Measurements from ENCODE around the gene TMEM213.
A peak's percentile ranks its signal among the peaks of the same experiment; 100 is the strongest.

Gene TMEM213, protein sequence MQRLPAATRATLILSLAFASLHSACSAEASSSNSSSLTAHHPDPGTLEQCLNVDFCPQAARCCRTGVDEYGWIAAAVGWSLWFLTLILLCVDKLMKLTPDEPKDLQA

DNA sequence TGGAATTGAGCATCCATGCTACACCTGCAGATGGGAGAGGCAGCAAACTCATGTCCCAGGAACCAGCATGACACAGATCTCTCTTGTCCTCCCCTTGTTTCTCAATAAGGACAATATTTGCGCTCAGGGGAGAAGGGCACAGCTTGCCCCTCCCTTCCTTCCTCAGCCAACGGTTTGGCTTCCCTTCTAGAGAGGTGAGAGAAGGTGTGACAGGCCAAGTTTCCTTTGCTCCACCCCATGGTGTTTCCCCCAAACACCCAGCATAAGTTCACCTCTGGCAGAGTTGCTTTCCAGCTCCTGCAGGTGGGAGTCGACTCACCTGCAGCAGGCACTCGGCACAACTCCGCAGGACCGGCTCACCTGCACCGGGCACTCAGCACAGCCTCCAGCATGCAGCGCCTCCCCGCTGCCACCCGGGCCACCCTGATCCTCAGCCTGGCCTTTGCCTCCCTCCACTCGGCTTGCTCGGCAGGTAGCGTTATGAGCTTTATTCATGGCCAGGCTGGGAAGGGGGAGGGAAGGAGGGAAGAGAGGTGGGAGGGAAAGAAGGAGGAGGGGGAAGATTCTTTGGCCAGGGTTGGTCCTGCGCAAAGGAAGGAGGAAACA lies at the start of gene TMEM213, which contains the start of gene ATP6V0A4:
TMEM213 (plus strand) TSS at position 280 of the 606 bp plus-strand sequence; CDS start at position 391, 111 bp downstream.
ATP6V0A4 (minus strand) TSS at position 482 of the 606 bp plus-strand sequence. CDS start 26,949 bp downstream, outside the sequence.
- peak in 1 of 2 experiments; percentile 31 for DNase-seq (ENCODE audit: low read depth in 1 of 2, low spot score in 1 of 2)
- in situ Hi-C loops (cut with HindIII; ENCODE audit: low pct_unique_long_range_greater_than_20kb, low sequenced_read_pairs), result no loop called here
- TF ChIP-seq JUND (IDR thresholded peaks at IDR 0.05; ENCODE audit: low read depth), result no peak

DNA sequence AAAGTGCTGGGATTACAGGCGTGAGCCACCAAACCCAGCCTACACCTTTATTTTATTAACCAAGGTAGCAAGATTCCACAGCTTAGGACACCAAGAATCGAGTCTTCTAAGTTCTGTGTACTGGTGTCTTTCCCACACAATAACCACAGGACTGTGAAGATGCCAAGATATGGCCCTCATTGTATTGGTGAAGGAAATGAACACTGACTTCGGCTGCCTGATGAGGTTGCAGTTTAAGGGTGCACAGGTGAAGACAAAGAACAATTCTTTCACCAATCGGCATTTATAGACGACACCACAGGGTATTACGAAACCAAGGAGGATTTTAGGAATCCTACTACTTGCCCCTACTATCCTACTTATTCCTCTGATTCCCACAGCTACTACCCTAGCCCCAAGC lies 49.1 kb upstream of the TMEM213 start:
- in situ Hi-C loops (cut with HindIII; ENCODE audit: low pct_unique_long_range_greater_than_20kb, low sequenced_read_pairs), result no loop called here
- TF ChIP-seq JUND (IDR thresholded peaks at IDR 0.05; ENCODE audit: low read depth), result no peak
- DNase-seq (ENCODE audit: low read depth in 1 of 2, low spot score in 1 of 2), result no peak

DNA sequence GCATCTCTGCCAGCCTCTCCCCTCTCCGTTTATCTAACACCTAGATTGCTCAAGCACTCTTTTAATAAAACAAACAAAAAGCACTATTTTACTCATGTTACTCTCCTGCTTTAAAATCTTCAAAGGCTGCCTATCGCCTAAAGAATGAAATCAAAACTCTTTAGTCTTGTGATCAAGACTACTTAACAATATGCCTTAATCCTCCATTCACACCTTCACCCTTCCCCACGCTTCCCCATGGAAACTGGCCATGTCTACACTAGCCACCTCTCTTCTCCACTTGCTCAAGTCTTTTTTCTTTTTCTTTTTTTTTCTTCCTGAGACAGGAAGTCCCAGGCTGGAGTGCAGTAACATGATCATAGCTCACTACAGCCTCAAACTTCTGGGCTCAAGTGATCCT lies 47.8 kb upstream of the TMEM213 start:
- TF ChIP-seq JUND (IDR thresholded peaks at IDR 0.05; ENCODE audit: low read depth), result no peak
- in situ Hi-C loops (cut with HindIII; ENCODE audit: low pct_unique_long_range_greater_than_20kb, low sequenced_read_pairs), result no loop called here
- no peak for DNase-seq (ENCODE audit: low read depth in 1 of 2, low spot score in 1 of 2)

DNA sequence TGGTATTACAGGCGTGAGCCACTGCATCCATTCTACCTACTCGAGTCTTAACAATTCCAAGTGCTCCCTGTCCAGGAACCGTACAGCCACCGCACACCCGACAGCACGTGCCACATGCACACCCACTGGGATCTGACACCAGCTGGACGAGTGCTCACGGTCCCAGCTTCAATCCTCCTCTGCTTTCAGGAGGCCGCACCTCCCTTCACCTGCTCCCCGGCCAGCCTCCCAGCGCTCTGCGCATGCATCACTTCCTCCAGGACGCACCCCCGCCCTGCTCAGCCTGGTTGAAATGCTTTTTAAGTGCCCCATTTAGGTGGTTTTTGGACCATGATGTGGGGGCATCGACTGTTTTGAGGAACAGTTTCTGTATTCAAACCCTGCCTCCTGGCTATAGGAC lies 47.3 kb upstream of the TMEM213 start:
- in situ Hi-C loops (cut with HindIII; ENCODE audit: low pct_unique_long_range_greater_than_20kb, low sequenced_read_pairs), result no loop called here
- TF ChIP-seq JUND (IDR thresholded peaks at IDR 0.05; ENCODE audit: low read depth), result no peak
- DNase-seq (ENCODE audit: low read depth in 1 of 2, low spot score in 1 of 2), result no peak

DNA sequence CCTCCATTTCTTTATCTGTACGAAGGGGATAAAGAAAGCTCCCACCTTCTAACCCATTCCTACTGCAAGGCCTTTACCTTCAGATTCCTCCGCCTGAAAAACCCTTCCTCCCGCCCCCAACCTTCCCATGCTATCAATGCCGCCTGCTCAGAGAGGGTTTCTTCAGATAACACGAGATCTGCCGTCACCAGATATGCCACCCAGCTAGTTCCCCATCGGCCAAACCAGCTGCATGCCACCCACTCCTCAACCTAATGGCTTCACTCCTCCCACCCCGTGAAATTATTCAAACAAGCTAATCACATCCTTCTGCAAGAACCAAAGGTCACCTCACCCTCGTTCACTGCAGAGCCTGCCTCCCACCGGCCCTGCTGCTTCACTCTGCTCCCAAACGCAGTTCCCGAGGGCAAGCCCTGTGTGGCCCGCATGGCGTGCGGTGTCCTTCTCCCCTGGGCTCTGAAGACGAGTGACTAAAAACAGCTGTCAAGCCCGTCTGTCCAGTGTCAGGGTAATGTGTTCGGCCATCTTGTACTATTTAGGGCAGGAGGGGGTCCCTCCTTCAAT lies 46.8 kb upstream of the TMEM213 start:
- no peak for TF ChIP-seq JUND (IDR thresholded peaks at IDR 0.05; ENCODE audit: low read depth)
- in situ Hi-C loops (cut with HindIII; ENCODE audit: low pct_unique_long_range_greater_than_20kb, low sequenced_read_pairs), result no loop called here

DNA sequence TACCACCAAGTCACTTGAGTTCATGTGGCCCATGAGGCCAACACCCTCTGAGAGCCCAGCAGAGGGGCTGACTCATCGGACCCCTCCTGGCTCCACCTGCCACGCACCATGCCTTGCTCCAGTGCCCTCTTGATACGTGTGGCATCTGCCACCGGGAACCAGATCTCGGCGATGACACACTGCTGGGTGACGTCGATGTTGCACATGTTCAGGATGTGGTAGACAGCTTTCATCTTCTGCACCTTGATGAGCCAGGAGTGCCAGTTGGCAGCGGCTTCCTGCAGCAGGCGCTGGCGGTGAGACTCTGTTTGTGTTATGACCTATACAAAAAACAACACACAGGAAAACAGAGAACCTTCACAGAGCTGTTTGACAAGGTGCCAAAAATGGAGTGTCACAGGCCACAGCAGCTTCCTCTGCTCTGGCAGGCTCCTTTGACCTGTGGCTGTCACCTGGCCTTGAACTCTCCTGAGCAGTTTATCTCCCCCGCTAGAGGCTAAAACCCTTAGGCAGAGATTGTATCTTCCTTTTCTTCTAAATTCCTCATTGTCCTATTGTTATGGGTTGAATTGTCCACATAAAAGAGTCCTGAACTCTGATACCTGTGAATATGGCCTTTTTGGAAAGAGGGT lies 45.2 kb upstream of the TMEM213 start:
- TF ChIP-seq JUND (IDR thresholded peaks at IDR 0.05; ENCODE audit: low read depth), result no peak
- peak in 1 of 2 experiments; percentile 38 for DNase-seq (ENCODE audit: low read depth in 1 of 2, low spot score in 1 of 2)
- in situ Hi-C loops (cut with HindIII; ENCODE audit: low pct_unique_long_range_greater_than_20kb, low sequenced_read_pairs), result no loop called here

More for the DNA sequence above, 46.8 kb upstream of the TMEM213 start:
- DNase-seq (ENCODE audit: low read depth in 1 of 2, low spot score in 1 of 2), result no peak

DNA sequence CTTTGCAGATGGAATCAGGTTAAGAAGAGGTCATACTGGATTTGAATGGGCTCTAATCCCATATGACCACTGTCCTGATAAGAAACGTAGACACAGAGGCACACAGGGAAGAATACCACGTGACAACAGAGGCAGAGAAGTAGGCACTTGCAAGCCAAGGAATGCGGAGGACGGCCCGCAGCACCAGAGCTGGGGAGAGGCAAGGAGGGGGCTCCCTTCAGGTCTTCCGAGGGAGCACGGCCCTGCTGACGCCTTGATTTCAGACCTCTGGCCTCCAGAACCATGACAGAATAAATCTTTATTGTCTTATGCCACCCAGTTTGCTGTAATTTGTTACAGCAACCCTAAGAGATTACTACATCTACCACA lies 44.7 kb upstream of the TMEM213 start:
- DNase-seq (ENCODE audit: low read depth in 1 of 2, low spot score in 1 of 2), result no peak
- in situ Hi-C loops (cut with HindIII; ENCODE audit: low pct_unique_long_range_greater_than_20kb, low sequenced_read_pairs), result no loop called here
- no peak for TF ChIP-seq JUND (IDR thresholded peaks at IDR 0.05; ENCODE audit: low read depth)

DNA sequence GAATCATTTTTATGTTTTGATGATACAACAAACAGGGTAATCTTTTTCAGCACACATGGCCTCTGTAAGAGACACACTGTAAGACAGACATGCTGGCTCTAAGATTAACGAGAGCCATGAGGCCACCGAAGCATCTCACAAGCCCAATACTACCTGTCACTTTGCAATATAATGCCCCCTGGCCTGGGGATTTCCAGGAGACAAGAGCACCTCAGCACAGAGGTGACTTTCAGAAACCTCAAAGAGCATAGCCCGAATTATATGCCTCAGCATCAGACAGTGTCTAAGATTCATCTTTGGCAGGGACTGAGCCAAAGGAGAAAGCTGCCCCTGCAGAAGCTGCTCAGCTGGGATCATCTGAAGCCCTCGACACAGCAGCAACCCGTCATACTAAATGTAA lies 44.2 kb upstream of the TMEM213 start:
- TF ChIP-seq JUND (IDR thresholded peaks at IDR 0.05; ENCODE audit: low read depth), result no peak
- no peak for DNase-seq (ENCODE audit: low read depth in 1 of 2, low spot score in 1 of 2)
- in situ Hi-C loops (cut with HindIII; ENCODE audit: low pct_unique_long_range_greater_than_20kb, low sequenced_read_pairs), result no loop called here

DNA sequence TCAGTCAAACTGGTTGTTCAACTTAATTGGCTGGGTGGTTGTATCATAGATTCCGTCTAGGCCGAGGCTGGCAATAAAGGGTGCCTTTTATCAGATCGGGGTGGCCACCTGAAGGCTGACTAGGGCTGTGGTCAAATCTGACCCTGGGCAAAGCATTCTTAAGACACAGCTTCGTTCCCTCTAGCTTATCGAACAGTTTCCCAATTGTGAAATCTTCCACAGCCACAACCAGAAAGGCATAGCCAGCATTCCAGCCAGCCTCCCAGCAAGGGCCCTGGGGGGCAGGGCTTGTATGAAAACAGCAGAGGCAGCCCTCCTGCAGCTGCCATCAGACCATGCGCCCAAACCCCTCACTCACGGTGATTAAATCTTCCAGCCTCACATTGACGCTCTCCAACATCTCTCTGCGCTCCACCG lies 42.5 kb upstream of the TMEM213 start:
- no peak for TF ChIP-seq JUND (IDR thresholded peaks at IDR 0.05; ENCODE audit: low read depth)
- in situ Hi-C loops (cut with HindIII; ENCODE audit: low pct_unique_long_range_greater_than_20kb, low sequenced_read_pairs), result no loop called here
- DNase-seq (ENCODE audit: low read depth in 1 of 2, low spot score in 1 of 2), result peak in 1 of 2 experiments; percentile 29

DNA sequence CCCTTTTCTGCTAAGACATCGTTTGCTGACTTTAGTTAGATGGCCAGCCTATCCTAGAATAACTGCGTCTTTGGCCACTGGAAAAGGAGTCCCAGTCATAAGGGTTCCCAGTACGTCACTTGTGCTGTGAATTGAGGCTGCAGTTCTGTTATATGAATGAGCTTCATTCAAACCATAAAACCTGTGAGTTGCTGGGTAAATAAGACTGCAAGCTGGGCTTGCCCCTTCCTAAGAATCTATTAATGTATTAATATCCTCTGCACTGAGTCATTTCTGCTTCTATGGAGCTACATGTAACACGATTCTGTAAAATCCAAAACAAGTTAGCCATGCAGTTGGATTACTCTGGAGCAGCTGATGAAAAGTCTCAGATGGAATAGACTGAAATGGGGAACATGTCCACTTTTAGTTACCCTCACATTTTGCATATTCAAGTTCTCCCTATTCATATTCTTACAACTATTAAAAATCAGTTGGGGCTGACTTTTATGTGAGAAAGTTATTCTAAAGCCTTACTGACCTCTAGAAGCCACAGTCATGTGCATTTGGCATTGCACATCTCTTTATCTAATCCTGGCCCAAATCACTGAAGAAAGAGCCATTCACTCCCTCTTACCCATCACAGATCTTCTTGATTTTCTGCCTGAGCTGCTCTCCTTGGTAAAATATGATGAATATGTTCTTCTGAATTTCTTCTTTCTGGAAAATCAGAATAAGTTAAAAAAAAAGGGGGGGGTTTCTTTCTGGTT lies 41.8 kb upstream of the TMEM213 start:
- TF ChIP-seq JUND (IDR thresholded peaks at IDR 0.05; ENCODE audit: low read depth), result no peak
- in situ Hi-C loops (cut with HindIII; ENCODE audit: low pct_unique_long_range_greater_than_20kb, low sequenced_read_pairs), result no loop called here
- no peak for DNase-seq (ENCODE audit: low read depth in 1 of 2, low spot score in 1 of 2)

DNA sequence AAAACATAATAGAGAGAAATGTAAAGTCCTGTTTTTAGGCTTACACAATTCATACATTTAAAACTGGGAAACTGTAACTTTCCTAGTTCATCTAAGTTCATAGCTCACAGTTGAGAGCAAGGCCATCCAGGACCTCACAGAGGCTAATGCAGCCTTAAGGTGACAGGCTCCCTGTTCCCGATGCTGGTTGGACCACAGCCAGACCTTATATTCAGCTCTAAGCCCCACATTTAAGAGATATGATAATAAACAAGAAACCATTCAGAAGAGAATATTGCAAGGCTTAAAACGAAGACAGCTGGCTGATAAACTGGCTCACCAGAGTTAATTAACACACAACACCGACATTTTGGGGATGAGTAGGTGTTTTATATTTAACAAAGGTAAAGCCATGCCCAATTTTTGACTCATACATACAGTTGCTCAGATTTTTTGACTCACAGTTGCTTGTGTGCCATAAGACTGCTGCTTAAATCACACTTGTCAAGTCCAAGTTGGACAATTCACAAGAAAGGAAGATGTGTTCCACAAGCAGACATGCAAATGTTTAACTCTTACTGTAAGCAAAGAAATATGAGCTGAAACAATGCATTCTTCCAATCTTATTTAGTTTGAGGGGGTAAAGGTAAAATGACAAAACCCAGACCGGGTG lies 41.1 kb upstream of the TMEM213 start:
- TF ChIP-seq JUND (IDR thresholded peaks at IDR 0.05; ENCODE audit: low read depth), result no peak
- in situ Hi-C loops (cut with HindIII; ENCODE audit: low pct_unique_long_range_greater_than_20kb, low sequenced_read_pairs), result no loop called here

DNA sequence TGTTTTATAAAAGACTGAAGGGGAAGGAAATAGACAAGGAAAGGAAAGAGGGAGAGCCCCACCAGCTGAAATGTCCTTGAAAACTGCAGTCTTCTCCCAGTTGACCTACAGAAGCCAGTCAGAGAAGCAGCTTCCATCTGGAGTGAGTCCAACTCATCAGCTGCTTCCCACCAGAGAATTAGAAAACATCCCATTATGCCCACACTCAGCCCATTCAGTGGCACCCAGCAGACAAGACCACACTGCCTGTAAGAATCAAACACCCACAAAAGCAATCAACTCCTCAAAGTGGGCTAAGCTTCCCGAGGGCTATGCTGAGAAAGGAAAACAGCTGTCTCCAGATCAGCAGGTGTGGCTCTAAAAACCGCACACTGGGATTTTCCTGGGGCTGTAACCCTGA lies 29.6 kb upstream of the TMEM213 start:
- no peak for DNase-seq (ENCODE audit: low read depth in 1 of 2, low spot score in 1 of 2)
- in situ Hi-C loops (cut with HindIII; ENCODE audit: low pct_unique_long_range_greater_than_20kb, low sequenced_read_pairs), result no loop called here
- no peak for TF ChIP-seq JUND (IDR thresholded peaks at IDR 0.05; ENCODE audit: low read depth)

More for the DNA sequence above, 41.1 kb upstream of the TMEM213 start:
- no peak for DNase-seq (ENCODE audit: low read depth in 1 of 2, low spot score in 1 of 2)
